ENCODE data around the gene ADGRL2.
"Not testable (repeated sequence)": the region's sequence is repeated elsewhere in the genome, so short reads cannot be mapped to it uniquely, and the experiment has no call there.

ADGRL2 gene

DNA sequence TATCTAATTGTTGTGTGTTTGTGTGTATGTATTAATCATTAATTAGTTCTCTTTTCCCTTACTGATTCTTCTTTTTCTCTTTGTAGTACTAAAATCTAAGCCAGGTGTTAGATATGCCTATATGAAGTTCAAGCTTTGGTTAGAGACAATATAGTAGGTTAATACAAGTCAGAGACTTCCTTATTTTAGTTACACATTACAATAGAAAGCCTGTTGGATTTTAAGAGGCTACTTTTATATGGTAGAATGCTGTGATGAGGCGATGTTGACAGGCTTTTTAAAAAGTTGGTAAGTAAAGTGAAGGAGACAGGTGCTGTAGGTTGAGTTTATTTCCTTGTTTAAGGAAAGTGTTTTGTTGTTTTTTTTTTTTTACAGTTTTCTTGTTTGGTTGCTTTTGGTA is 45.9 kb downstream of the ADGRL2 start:
- FAIRE-seq (no peak), DNase-seq (ENCODE audit: insufficient read length, low spot score) (no peak)

DNA sequence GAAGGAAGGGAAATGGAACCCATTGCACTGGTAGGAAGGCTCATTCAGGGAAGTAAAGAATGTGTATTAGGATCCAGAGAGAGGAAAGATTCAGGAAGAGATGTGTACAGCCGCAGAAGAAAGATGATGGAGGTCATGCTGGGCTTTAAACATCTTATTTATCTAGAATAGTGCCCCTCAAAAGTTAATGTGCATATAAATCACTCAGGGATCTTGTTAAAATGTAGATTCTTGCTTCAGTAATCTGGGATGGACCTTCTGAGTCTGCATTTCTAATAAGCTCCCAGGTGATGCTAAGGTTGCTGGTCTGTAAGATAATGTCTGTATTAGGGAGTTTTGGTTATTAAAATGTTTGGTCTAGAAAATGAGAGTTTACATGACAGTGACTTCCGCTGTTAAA is 46.3 kb downstream of the ADGRL2 start:
- DNase-seq (ENCODE audit: insufficient read length, low spot score) (no peak), FAIRE-seq (no peak)

DNA sequence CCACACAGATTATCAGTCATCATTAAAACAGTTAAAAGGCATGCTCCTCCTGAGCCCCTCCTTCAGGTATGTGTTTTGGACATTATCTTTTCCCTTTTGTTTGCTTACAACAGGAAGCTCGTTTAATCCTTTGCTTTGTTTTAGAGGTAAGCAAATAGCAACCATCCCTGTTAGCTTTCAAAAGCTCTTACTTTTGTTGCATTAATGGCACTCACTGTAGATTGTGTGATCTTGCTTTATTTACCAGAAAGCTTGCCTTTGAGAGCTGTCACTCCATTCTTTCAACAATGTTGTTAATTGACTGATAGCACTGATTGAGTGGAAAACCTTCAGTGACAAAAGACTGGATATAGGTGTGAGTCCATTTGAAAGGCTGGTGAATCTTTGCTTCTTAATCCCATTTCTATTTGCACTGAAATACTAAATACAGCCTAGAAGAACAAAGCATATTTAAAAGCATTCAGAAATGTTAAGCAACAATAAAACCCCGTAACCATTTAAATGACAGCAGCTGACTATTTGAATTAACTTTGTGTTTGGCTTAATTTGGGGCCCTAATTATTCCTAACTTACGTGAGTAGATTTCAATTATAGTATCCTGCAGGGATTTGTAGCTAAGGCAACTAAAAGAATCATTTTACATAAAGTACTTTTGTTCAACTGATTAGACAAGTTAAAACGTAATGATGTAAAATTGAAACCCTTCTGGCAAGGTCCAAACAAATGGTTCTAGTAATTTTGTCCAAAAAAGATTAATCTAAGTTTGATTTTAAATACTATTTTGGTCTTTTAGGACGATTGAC is 48.3 kb downstream of the ADGRL2 start:
- DNase-seq (ENCODE audit: insufficient read length, low spot score), result no peak

DNA sequence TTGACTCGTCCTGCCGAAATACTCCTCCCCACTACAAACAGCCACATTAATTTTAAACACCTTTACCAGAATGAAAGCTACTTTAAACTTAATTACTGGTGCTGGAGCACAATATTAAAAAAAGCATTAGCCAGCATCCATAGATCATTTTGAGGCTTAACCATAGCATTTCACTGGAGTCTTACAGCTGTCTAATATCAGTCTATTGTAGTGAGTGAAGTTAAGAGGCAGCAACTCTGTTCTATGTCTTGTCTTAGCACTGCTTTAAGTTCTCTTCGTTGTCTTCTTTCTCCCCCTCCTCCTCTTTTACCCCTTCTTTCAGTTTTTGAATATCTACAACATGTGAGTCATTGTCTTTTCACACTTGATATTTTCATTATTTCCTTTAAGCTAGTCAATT is 49.3 kb downstream of the ADGRL2 start:
- DNase-seq (ENCODE audit: insufficient read length, low spot score), result no peak
- FAIRE-seq, result no peak

More for the DNA sequence above, 48.3 kb downstream of the ADGRL2 start:
- FAIRE-seq, result peak; percentile 35

DNA sequence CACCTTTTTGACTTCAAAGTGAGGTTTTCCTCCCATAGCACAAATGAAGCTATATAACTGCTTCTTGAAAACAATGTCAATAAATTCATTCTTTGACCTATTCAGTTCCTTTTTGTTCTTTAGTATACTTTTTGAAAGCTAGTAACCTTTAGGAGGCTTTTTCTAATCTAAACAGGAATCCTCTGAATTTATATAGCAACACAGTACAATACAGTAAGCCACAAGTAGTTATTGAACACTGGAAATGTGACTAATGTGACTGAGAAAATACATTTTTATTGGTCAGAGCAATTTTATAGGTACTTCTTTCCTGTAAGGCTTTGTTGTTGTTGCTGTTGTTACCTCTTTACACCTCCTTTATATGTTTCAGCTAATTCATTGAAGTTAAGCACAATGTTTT is 49.8 kb downstream of the ADGRL2 start:
- DNase-seq (ENCODE audit: insufficient read length, low spot score), result no peak
- no peak for FAIRE-seq

DNA sequence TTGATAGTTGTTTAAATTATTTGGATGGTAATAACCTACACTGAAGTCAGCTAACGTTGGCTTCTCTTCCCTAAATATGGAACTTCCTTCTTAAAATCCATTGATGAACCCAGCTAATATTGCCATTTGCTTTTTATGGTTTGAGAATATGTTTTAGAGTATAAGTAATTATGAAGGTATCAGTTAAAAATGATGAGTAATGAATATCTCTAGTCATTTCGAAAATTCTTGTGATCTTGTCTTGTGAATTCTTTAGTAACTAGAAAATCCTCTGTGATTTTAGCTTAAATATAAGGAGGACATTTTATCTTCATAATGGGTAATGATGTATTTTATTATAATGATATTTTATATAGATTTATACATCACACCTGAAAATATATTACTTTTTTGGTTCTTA is 50.5 kb downstream of the ADGRL2 start:
- FAIRE-seq, result no peak
- no peak for DNase-seq (ENCODE audit: insufficient read length, low spot score)

DNA sequence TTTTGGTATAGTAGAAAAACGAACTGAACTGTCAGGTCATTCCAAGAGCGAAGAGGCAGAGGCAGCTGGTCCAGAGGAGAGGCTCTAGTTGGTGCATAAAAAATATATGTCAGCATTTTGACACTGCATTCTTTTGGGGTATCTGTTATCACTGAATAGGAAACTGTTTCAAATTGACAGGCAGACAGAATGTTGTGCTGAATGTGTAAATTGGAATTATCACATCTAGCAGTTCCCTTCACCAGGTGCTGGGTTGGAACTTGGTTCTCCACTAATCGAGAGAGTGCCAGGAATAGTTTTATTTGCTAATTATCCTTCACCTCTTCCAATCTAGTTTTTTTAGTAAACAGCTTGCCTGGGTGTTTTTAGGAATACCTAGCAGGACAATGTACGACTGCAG is 52.2 kb downstream of the ADGRL2 start:
- DNase-seq (ENCODE audit: insufficient read length, low spot score), result no peak
- FAIRE-seq, result no peak

DNA sequence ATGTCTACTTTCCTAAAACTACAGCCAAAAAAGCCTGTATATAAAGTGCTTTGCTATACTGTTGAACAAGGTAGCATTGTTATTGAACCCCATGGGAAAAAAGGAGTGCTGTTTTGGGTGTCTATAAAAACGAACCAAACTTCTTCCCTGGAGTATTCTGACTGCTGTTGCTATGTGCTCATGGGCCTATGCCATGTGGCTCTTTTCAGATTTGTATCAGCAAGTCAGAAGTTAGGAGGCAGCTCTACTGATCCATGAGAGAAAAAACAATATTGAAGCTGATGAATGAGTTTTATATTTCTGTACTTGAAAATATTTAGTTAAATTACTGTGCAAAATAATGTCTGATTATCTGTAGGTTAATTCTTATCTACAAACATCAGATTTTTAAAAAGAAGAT is 66.5 kb downstream of the ADGRL2 start:
- DNase-seq (ENCODE audit: insufficient read length, low spot score) (no peak), FAIRE-seq (no peak)

DNA sequence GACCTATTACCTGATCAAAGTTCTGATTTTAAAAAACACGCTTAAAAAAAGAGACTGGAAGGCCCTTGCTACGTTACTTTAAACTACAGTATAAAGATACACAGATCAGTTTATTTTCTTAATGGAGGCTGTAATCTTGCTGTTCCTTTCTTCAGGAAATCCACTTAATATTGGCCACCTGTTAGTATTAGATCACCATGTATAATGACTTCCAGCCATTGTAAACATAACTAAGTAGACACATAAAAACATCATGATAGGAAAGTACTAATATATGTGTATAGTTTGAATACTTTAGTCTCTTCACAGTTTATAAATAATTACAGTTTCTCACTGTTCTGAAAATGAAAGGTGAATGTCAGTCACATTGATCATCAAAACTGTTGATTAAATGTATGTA is 68.6 kb downstream of the ADGRL2 start:
- no peak for DNase-seq (ENCODE audit: insufficient read length, low spot score)
- FAIRE-seq, result no peak

DNA sequence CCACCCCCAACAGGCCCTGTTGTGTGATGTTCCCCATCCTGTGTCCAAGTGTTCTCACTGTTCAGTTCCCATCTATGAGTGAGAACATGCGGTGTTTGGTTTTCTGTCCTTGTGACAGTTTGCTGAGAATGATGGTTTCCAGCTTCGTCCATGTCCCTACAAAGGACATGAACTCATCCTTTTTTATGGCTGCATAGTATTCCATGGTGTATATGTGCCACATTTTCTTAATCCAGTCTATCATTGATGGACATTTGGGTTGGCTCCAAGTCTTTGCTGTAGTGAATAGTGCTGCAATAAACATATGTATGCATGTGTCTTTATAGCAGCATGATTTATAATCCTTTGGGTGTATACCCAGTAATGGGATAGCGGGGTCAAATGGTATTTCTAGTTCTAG is 70.4 kb downstream of the ADGRL2 start:
- not testable (repeated sequence) for FAIRE-seq; DNase-seq (ENCODE audit: insufficient read length, low spot score)

DNA sequence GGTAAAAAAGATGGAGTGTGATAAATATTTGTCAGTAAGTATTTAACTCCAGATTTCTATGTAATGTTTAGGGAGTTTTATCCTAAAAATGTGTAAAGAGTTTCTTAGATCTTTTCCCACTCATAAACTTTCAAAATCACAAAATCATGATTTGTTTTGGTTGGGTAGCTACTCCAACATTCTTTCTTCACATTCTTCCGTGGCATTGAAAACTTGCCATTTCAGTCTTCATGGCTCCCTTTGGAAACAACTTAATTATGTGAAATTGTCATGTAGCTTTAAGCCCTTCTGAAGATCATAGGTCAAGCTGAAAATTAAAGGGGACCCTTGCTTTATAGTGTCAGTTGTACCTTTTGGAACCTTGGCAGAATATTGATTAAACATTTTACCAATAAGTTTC is 73.2 kb downstream of the ADGRL2 start:
- FAIRE-seq (no peak), DNase-seq (ENCODE audit: insufficient read length, low spot score) (no peak)

DNA sequence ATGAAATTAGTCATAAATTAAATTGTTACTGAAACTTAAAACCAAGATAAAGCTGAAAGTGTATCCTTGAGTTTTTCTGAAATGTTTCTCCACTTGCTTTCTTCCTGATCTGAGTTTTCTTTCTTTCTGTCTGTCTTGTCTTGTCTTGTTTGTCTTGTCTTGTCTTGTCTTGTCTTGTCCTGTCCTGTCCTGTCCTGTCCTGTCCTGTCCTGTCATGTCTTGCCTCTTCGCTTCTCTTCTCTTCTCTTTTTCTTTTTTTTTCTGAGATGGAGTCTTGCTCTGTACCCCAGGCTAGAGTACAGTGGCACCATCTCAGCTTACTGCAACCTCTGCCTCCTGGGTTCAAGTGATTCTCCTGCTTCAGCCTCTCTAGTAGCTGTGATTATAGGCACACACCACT is 73.7 kb downstream of the ADGRL2 start:
- FAIRE-seq (no peak), DNase-seq (ENCODE audit: insufficient read length, low spot score) (no peak)

DNA sequence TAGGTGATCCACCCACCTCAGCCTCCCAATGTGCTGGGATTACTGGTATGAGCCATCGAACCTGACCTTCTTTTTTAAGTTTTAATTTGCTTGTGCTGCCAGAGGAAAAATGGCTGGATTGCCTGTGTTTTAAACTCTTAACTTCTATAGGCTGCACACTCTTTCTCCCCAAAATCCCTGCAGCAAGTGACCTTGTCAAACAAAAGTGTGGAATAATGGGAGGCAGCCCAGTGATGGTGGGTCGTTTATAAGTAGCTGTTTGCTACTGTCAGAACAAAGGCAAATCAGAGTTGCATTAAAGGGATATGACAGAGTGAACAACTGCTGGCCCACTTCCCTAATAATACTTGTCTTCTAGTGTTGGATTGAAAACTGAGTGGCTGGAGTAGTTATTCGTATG is 74.2 kb downstream of the ADGRL2 start:
- DNase-seq (ENCODE audit: insufficient read length, low spot score), result no peak
- no peak for FAIRE-seq

DNA sequence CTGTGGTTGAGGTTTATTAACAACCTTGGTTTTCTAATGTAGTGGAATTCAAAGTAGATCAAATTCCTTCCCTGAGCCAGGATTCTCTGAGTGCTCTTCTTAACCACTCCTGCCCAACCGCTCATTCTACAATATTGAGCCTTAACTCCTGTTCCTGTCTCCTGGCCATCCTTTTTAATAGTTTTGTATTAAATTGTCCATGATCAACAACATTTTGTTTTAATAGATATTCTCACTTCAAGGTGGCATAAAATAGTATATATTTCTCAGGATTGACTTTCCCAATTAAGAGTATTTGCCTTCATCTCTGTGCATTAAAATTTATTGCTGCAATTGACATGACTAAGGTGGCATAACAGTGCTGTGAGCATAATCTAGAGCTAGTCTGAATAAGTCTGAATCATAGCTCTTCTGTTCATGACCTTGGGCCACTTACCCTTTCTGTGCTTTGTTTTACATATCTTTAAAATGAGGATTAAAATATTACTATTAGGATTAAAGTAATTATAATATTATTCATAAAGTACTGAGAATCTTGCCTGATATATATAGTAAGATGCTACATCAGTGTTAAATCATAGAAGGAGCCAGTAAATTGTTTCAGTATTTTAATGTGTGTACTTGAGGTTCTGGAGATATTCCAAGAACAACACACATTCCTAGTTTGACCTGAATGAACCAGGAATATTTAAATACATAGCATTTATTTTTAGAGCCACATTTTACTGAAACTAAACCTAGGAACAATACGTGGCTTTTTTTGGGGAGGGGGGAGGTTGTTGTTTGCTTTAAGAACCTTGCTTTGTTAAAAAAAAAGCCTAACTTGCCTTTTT is 76.4 kb downstream of the ADGRL2 start:
- DNase-seq (ENCODE audit: insufficient read length, low spot score), result no peak
- no peak for FAIRE-seq

DNA sequence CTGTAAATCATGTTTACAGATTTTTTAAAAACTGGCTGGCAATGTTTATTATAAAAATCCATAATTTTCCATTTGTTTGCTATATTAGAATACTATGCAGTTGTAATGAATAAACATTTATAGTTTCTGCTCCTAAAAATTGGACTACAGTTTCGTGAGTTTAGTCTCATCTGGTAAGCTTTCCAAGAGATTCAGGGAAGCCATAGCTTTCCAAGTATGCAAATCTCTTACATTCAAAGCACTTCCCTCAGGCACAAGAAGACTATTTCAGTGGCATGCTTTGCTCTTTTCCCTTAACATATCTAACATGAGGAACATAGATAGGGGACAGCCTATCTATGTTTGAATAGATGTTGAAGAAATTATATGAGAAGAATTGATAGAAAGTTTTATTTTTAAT is 77.2 kb downstream of the ADGRL2 start:
- DNase-seq (ENCODE audit: insufficient read length, low spot score), result no peak
- no peak for FAIRE-seq

DNA sequence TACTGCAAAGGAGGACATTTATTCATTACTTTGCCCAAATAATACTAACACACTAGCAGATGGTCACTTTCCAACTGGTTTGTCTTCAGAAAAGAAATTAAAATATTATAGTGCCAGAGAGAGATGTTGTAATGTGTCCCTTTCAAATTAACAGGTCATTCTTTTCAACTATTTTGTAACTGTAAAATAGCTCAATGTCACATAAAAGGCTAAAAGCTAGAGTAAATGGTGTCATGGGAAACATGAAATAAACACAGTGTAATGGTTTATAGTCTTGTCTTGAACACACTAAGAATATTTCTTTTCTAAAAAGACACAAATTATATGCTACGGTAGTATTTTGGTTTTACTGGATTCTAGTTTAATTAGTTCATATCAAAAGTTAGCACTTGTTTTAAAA is 77.8 kb downstream of the ADGRL2 start:
- no peak for DNase-seq (ENCODE audit: insufficient read length, low spot score)
- FAIRE-seq, result no peak

DNA sequence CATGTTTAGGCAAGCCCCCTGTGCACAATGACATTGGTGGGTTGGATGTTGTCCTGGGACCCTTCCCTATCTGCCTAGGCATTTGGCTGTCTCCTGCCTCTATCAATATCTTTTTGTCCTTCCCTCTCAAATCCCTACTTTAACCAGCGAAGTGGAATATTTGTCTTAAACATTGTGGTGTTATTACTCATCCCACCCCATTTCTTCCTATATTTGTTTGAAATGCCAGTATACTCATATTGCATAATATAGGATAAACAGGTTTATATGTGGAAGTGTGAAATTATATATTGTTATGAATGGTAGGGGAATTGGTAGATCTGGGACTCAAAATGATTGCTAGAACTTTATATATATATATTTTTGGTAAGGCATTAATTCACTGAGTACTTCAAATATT is 80.0 kb downstream of the ADGRL2 start:
- DNase-seq (ENCODE audit: insufficient read length, low spot score) (no peak), FAIRE-seq (no peak)

DNA sequence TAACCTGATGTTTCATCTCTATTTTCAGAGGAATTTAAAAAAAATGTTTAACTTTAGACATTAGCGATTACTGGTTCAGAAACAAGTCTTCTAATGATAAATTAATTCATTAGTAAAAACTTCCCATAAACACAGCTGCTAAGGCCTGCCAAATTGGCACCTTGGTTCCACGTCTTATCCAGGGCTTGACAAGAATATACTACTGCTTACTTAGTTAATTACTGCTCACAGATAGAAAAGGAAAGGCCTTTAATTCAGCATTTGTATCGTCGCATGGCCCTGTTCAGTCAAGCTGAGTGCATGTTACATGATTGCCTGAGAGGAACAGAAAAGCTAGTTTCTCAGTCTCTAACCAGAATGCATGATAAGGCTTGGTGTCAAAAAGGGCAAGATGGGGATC is 84.6 kb downstream of the ADGRL2 start:
- FAIRE-seq, result no peak

DNA sequence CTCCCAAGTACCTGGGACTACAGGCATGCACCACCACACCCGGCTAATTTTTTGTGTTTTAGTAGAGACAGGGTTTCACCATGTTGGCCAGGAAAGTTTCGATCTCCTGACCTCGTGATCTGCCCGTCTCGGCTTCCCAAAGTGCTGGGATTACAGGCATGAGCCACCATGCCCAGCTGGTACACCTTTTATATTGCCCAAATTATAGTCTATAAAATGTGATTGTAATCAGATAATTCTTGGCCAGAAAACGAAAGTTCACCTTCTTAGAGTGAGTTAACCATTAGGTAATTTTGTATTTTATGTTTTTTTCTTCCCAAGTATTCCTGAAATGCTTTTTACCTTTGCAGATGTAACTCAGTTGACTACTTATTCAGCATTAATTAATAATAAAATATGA is 85.6 kb downstream of the ADGRL2 start:
- FAIRE-seq; DNase-seq (ENCODE audit: insufficient read length, low spot score): not testable (repeated sequence)

More for the DNA sequence above, 84.6 kb downstream of the ADGRL2 start:
- no peak for DNase-seq (ENCODE audit: insufficient read length, low spot score)

DNA sequence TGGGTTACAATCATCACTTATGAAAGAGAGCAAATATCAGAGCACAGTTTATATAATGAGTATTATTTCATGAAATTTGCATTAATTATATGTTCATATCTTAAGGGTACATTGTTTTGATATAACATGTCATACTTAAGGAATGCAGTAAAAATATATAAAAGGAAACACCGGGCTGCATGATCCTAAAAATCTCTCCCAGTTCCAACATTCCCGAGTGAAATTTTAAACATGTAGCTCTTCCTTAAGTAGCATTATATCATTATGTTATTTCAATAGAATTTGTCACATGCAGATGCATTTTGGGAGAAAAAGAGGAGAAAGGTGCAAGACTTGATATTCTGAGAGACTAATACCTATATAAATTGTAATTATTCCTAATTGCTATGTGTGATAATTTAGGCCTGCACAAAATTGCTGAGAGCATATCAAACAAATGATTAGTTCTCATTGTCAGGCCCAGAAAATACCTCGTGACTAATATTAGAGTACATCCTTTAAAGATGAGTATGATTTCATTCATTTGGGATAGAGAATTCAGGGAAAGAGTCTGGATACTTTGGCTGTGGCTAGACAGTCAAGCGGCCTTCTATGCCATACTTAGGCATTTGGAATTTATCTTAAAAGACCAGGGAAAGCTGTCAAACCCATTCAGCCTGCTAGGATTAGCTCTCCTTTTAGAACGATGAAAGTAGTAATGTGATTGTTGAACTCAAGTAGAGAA is 86.8 kb downstream of the ADGRL2 start:
- no peak for FAIRE-seq
- no peak for DNase-seq (ENCODE audit: insufficient read length, low spot score)

DNA sequence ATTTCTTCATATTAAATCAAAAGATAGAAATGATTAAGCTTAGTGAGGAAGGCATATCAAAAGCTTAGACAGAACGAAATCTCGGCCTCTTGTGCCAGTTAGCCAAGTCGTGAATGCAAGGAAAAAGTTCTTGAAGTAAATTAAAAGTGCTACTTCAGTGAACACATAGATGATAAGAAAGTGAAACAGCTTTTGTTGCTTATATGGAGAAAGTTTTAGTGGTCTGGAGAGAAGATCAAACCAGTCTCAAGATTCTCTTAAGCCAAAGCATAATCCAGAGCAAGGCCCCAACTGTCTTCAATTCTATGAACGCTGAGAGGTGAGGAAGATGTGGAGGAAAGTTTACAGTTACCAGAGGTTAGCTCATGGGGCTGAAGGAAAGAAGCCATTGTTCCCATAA is 88.4 kb downstream of the ADGRL2 start:
- no peak for FAIRE-seq
- DNase-seq (ENCODE audit: insufficient read length, low spot score), result no peak
